NCI-H2227 treated with DMSO at 0.1 percent for 48 hours (cell line): ENCODE measurements around the gene PLXNC1.

Experiments used
- DNase-seq: peaks from one replicate; lab custom pipeline; 2025; lab: John Stamatoyannopoulos, UW

The PLXNC1 gene

DNA sequence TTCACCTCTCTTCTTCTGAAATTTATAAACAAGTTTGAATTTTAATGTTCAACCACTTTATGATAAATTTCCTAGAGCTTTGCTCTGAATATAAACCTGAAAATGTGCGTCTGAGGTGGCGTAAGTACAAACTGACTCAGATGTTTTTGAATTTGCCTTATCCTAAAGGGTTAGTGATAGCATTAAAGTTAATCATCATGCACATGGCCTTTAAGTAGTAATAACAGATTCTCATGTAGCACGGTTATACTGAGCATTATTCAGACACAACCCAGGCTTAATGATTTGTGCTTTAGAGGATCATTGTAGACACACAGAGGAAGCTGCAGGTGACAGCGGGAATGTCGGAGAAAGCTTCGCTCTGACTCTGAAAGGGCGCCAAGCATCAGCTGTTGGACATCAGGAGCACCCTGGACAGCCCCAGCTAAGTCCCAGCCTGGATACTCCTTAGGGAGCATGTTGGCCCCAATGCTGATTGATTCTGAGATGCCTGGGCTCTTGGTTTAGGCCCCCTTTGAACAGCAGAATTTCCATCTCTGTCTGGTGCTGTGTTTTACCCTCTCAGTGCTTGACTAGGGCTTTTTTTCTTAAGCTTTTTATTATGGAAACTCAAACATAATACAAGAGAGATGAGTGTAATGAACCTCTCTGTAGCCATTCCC is 91.1 kb downstream of the PLXNC1 start:
- DNase-seq, result no peak

DNA sequence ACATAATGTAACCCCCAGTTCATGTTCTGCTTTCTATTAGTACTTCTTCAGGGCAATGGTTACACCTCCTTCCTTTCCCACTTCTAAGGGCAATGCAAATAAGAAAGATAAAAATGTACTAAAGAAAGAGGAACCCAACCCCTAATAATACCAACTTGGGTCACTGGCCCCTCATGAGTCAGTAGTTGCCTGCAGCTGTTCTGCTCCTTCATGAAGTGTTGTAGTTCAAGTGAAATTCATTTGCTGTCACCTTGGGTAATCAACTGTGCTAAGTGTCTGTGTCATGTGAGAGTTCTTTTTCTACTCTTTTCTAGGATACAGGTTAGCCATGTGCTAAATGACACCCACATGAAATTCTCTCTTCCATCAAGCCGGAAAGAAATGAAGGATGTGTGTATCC is 91.8 kb downstream of the PLXNC1 start:
- DNase-seq, result no peak

GRCh38 chr12:94242901-94243300 is 94.5 kb downstream of the PLXNC1 start:
- DNase-seq, result no peak

DNA sequence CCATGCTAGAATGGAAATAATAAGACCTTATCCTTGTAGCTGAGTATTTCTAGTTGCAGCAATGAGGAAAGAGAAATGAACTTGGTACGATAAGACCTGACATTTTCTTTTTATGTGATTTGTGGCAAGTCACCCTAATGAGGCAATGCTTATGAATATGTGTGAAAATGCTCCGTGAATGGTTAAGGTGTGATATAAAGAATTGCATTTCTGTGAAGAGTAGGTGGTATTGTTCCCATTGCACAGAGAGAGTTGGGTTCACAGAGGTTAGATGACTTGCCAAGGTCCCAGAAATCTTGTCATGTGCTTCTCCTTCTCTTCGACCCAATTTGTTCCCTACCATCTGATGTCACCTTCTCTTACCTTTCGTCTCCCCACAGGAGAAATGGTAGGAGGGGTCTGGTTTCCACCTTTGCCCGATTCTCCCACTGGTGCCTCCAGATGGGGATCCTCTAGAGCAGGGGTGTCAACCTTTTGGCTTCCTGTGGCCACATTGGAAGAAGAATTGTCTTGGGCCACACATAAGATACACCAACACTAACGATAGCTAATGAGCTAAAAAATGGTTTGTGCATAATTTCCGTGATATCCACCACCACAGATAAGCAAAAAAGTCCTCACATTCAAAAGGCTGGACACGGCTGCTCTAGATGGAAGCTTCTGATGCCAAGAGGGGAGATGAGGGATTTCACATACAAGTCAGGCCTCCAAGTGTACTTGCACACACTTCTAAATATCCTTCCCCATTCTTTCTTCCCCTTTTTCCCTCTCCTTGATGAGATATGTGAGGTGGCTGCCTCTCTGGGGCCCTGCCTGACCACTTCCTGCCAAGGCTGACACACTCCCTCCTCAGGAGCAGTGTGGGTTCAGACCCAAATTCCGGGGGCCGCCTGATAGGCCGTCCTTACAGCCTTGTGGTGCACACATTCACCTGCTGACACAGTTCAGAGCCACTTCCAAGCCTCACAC is 96.1 kb downstream of the PLXNC1 start:
- no peak for DNase-seq

DNA sequence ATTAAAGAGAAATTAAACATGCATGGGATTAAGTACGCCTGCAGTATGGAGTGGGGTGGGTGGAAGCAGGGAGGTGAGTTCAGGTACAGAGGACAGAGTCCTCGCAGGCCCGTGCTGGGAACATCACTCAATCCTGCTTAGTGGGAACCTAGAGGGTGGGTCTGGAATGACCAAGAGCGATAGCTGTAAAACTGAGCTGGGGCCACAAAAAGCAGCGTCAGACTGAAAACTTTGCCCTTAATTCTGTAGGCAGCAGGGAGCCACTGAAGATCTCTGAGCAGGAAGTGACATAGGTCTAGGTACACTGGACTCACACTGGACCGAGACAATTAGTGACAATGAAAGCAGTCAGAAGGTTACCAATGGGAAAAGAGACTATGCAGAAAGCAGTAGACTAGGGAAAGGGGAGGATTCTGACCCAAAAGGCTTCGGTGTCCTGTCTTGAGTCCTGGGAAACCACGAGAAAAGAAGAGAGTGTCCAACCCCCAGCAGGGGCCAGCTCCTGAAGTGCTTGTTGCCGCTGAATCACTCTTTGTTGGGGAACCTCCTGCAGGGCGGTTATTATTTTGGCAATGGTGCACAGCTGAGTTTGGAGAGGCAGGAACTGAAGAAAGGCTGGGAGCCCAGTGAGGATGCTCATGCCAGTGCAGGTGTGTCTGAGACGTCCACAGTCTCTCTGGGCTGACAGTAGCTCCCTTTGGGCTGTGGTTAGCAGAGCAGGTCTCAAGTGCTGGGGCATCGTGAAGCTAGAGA is 97.4 kb downstream of the PLXNC1 start:
- DNase-seq, result peak; percentile 19

DNA sequence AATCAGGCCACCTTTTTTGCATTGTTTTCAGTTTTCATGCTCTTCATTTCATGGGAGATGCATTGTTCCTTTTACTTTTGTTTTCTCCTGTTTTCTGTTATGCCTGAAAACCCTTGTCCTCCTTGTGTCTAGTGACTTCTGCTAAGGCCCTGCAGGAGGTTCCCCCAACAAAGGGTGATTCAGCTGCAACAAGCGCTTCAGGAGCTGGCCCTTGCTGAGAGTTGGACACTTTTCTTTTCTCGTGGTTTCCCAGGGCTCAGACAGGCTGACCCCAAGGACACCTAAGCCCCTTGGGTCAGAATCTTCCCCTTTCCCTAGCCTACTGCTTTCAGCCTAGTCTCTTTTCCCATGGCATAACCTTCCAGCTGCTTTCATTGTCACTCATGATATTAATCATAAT is 98.9 kb downstream of the PLXNC1 start:
- DNase-seq, result no peak

DNA sequence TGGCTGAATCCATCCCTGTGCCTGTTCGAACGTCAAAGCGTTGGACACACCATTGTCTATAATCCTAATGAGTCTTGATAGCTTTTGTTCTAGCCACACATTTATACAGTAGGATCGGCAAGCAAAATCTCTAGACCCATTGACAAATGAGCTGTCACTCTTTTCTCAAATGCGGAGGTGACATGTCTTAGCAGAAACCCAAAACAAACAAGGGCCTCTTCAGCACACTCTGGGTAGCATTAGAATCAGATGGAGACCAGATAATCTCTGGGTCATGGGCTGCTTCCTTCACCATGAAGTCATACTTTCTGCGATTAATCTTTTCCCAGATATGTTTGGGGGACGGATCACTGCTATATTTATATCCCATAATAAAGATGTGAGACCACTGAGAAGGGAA is 100.2 kb downstream of the PLXNC1 start:
- DNase-seq, result no peak

DNA sequence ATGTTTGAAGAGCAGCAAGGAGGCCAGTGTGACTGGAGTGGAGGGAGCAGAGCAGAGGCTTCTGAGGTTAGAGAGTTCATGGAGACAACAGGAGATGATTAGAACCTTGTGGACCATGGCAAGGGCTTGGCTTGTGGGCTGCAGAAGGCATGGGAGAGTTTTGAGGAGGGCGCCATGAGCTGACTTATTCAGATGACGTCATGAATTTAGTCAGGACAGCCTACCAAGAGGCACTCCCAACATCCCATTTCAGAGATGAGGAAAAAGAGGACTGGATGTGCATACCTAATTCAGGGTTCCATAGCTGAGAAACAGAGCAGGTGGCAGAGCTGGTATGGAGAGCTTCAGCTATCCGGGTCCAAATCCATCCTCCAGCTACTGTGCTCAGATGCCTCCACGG is 101.8 kb downstream of the PLXNC1 start:
- no peak for DNase-seq

- no peak for DNase-seq
Observed at GRCh38 chr12:94254270-94254669, 105.9 kb downstream of the PLXNC1 start.

DNA sequence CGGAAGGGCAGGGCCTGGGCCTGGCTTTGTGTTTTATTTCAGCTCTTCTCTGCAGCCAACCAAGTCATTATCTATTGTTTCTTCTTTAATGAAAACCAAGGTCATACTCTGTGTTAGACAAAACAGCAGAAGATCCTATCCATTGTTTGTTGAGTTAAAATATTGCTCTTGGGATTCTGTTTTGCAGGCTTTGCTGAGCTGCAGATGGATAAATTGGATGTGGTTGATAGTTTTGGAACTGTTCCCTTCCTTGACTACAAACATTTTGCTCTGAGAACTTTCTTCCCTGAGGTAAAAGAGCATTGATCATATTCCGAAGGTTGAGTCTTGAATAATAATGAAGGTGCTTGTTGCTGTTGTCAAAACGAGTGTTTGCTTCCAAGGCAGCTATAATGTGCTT is 106.6 kb downstream of the PLXNC1 start:
- no peak for DNase-seq

GRCh38 chr12:94255428-94255827 is 107.1 kb downstream of the PLXNC1 start:
- no peak for DNase-seq

- no peak for DNase-seq
Observed at GRCh38 chr12:94258593-94258992, 110.2 kb downstream of the PLXNC1 start.

- no peak for DNase-seq
Observed at GRCh38 chr12:94260017-94260416, 111.6 kb downstream of the PLXNC1 start.

GRCh38 chr12:94260717-94261116 is 112.3 kb downstream of the PLXNC1 start:
- DNase-seq, result no peak

GRCh38 chr12:94261119-94261518 is 112.7 kb downstream of the PLXNC1 start:
- DNase-seq, result no peak

- no peak for DNase-seq
Observed at GRCh38 chr12:94261786-94262185, 113.4 kb downstream of the PLXNC1 start.

GRCh38 chr12:94262228-94263010 is 114.0 kb downstream of the PLXNC1 start:
- peak; percentile 80 for DNase-seq

DNA sequence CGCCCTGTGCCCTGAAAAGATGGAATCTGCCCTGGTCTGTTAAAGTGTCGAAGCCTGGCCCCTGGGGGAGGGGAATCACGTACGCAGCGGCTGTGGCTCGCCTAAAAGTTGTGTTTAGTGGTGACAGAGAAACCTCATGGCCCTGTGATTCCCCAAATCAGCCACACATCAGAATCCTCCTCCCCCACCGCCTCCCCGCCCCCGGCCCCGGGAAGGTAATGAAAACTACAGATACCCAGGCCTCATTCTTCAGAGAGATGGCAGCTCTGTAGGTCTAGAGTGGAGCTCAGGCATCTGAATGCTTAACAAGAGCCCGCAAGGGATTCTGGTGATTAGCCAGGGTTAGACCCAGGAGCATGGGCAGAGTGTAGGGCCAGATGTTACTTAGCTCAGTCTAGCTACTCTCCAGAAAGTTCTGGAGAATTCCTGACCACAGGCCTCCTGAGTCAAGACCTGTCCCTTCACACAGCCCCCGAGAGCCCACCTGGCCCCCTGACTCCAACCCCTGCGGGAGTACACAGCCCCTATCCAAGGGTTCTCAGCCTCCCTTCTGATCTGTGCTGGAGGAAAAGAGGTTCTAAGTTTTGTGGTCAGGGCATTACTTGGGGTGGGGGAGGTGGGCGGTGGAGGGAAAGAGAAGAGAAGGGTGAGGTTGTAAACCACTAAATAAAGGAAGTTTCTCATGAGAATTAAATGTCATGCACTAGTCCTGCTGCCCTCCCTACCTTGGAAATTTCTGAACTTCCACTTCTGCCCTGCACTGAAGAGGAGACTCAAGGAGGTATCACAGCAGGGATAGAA is 114.8 kb downstream of the PLXNC1 start:
- DNase-seq, result no peak

- no peak for DNase-seq
Observed at GRCh38 chr12:94263905-94264561, 115.7 kb downstream of the PLXNC1 start.

DNA sequence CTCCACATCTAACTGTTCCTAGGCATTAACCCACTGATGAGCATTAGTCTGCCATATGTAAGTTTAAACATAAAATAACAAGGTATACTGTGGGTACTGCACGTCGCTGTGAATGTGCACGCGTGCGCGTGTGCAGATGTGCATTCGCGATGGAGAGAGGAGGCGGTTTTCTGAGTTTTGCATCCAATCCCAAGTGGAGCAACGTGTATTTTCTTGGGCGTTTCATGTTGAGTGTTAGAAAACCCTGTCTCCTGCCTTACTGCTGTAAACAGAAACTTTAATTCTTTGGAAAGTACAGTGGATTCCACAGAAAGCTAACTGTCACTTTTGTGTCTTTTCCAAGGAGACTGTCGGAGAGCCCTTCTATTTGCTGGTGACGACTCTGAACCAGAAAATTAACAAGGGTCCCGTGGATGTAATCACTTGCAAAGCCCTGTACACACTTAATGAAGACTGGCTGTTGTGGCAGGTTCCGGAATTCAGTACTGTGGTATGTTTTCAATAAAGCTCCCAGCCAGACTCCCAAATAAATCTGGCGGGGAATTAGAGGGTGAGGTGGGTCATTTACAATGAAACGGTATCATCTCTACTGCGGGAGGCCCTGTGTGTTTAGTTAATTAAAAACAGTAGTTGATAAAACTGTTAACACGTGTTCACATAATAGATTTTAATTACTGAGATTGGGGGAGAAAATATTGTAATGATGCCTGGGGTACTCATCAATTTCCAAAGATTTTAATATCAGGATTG is 116.5 kb downstream of the PLXNC1 start:
- DNase-seq, result no peak
